GM12801 (cell line): Measurements from ENCODE around the gene UMAD1.

Source experiments
- TF ChIP-seq, protein P1 (sequence below): IDR thresholded peaks from one replicate; pipeline ENCODE4 v1.5.1; 2011; ENCODE audit warnings: control low read depth; ENCODE audit not compliant: insufficient read length; ENCODE audit errors: extremely low read depth

Gene UMAD1

GRCh38 chr7:7897509-7897908 lies 257.0 kb downstream of the UMAD1 start:
- TF ChIP-seq, protein P1, sequence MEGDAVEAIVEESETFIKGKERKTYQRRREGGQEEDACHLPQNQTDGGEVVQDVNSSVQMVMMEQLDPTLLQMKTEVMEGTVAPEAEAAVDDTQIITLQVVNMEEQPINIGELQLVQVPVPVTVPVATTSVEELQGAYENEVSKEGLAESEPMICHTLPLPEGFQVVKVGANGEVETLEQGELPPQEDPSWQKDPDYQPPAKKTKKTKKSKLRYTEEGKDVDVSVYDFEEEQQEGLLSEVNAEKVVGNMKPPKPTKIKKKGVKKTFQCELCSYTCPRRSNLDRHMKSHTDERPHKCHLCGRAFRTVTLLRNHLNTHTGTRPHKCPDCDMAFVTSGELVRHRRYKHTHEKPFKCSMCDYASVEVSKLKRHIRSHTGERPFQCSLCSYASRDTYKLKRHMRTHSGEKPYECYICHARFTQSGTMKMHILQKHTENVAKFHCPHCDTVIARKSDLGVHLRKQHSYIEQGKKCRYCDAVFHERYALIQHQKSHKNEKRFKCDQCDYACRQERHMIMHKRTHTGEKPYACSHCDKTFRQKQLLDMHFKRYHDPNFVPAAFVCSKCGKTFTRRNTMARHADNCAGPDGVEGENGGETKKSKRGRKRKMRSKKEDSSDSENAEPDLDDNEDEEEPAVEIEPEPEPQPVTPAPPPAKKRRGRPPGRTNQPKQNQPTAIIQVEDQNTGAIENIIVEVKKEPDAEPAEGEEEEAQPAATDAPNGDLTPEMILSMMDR: no peak

DNA sequence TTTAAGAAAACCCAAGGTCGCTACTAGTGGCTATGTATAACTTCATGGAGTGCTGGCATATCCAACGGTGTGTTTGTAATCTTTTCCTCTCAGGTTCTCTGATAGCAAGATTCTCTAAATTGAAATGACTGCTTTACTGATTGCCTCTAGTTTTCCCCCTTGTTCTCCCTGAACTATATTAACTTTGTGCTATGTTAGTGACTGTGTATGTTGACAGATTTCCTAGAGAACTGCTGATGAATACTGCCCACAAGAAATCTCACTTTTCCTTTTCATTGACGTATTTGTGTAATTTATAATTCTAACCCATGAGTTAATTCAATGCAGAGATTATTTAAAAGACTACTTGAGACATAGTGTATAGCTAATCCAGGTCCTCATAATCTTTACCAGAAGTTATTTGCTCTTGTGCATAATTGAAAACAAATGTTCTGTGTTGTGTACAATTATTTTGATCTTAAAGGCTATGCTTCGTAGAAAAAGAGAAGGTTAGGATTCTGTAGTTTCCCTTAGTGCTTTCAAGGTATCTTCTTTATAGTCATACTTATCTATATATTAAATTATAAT lies 257.5 kb downstream of the UMAD1 start:
- TF ChIP-seq, protein P1: no peak

- TF ChIP-seq, protein P1: no peak
Observed at GRCh38 chr7:7902845-7903244, 262.3 kb downstream of the UMAD1 start.

DNA sequence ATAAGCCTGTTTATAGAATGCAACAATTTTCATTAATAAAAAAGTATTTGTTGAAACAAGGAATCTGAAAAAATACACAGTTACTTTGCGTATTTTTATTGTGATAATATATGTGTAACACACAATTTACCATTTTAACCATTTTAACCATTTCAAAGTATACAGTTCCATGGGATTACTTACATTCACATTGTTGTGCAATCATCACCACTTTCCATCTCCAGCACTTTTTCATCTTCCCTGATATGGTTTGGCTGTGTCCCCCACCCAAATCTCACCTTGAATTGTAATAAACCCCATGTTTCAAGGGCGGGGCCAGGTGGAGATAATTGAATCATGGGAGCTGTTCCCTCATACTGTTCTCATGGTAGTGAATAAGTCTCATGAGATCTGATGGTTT lies 266.8 kb downstream of the UMAD1 start:
- TF ChIP-seq, protein P1: no peak

DNA sequence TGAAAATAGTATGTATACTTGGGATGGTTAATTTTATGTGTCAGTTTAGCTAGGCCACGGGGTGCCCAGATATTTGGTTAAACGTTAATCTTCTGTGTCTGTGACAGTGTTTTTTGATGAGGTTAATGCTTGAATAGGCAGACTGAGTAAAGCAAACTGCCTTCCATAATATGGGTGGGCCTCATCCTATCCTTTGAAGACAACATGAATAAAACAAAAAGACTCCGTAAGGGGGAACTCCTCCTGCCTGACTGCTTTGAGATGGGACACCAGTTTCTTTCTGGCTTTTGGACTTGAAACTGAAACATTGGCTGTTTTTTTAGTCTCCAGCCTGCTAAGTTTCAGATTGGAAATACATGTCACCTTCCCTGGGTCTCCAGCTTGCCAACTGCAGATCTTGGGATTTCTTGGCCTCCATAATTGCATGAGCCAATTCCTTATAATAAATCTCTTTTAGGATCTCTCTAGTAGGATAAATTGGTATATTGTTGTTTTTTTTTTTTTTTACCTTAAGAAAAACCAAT lies 268.1 kb downstream of the UMAD1 start:
- TF ChIP-seq, protein P1: no peak

DNA sequence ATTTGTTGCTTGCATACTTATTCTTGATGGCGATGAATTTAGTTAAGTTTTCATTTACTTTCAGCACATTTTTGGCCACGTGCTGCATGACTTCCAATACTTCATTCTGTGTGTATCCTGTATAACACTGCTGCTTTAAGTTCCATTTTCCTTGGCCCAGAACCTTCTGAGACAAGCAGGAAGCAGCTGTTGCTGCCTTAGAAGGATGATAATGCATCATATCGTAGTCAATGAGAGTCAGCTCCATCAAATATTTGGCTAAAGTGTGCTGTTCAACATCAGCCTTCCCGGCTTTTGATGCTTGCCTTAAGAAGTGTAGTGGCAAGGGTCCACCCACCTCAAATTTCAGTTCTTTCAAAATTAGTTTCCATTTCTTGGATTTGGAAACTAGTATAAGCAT lies 268.8 kb downstream of the UMAD1 start:
- TF ChIP-seq, protein P1: no peak

DNA sequence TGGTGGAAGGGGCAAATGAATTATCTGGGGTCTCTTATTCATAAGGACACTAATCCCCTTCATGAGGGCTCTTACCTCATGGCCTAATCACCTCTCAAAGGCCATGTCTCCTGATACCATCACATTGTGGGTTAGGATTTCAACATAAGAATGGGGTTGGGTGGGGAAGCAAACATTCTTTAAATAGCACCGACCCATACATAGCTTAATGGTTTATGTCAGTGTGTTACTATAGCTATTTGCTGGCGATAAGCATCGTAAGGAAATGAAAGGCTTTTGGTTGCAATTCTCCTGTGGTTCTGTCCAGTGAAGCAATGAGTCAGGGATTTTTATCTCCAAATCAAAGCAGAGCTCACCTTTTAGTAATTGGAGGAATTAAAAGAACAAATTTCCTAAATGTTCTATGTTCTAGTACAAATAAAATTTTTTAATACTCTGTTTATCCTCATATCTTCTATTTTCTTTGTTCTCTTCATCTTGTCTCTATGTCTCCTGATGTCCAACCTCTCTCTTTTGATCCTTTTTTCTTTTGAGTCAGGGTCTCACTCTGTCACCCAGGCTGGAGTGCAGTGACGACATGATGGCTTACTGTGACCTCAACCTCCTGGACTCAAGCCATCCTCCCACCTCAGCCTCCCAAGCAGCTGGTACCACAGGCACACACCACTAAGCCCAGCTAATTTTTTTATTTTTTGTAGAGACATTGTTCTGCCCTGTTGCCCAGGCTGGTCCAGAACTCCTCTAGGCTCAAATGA lies 271.0 kb downstream of the UMAD1 start:
- TF ChIP-seq, protein P1: no peak
